Sigmoid colon (tissue), 7 donors: ENCODE measurements around the gene GFM1. TPM values are rescaled to one million over a fixed set of nuclear protein-coding genes. Genes with fewer than 3 reads are reported as not detected.
A peak's percentile ranks its signal among the peaks of the same experiment; 100 is the strongest.

Experiments used
- DNase-seq: peaks from one replicate; pipeline ENCODE4 v3.0.0-alpha.2; 2019
- H3K27ac ChIP-seq, 4 donors: fragments of 200-600 bp; sonication (generic); one replicate each; pipeline ENCODE4 v1.5.1; 2016 to 2019; ENCODE audit warnings: mild to moderate bottlenecking in 1 of 4
- H3K27me3 ChIP-seq, 3 donors: fragments of 200-600 bp; sonication (generic); one replicate each; pipeline ENCODE4 v1.5.1; 2019; ENCODE audit warnings: mild to moderate bottlenecking in 1 of 3
- H3K36me3 ChIP-seq, 4 donors: fragments of 200-600 bp; sonication (generic); one replicate each; pipeline ENCODE4 v1.5.1; 2016 to 2019
- H3K4me1 ChIP-seq, 4 donors: fragments of 200-600 bp; sonication (generic); one replicate each; pipeline ENCODE4 v1.5.1; 2017 to 2019
- H3K4me3 ChIP-seq, 4 donors: fragments of 200-600 bp; sonication (generic); one replicate each; pipeline ENCODE4 v1.5.1; 2017 to 2019; ENCODE audit warnings: mild to moderate bottlenecking in 2 of 4, moderate library complexity in 1 of 4
- H3K9me3 ChIP-seq, 4 donors: fragments of 200-600 bp in 3 of 4; sonication (generic) in 3 of 4; one replicate each; pipeline versions ENCODE4 v1.5.1 to v1.6.1; 2013 to 2019
- EP300 ChIP-seq, 4 donors: sonication (generic); formaldehyde crosslinking; IDR thresholded peaks; one replicate each; pipeline ENCODE4 v1.6.1; 2017; ENCODE audit warnings: antibody characterized with exemption in 4 of 4
- POLR2A ChIP-seq, 2 donors: fragments of 450-650 bp; IDR thresholded peaks; one replicate each; pipeline ENCODE4 v1.6.1; 2016; ENCODE audit warnings: antibody characterized with exemption in 2 of 2, mild to moderate bottlenecking in 2 of 2, moderate library complexity in 2 of 2
- POLR2AphosphoS5 ChIP-seq, 4 donors: sonication (generic); formaldehyde crosslinking; IDR thresholded peaks; one replicate each; pipeline ENCODE4 v1.6.1; 2017; ENCODE audit warnings: antibody characterized with exemption in 4 of 4
- WGBS, 2 donors: extraction: QIAGEN DNeasy Blood & Tissue Kit; methylation state at CpG; one replicate each; pipeline ENCODE4 v1.1.7; 2013; 5-methylcytosine and 5-hydroxymethylcytosine counted together
- intact Hi-C: fragments of 100-400 bp; cut with DNase I; formaldehyde crosslinking; loops from one replicate; pipeline ENCODE4 v1.15.1; 2023
- polyA plus RNA-seq, 3 donors: library from polyadenylated mRNA; stranded (reverse); fragments of 200-250 nt; gene quantifications; one replicate each; pipeline ENCODE4 v1.2.3, GENCODE V29; 2013
- total RNA-seq, 4 donors: library from RNA; depleted of rRNA; stranded (reverse); fragments of >200 nt; gene quantifications; one replicate each; pipeline ENCODE4 v1.1.0, GENCODE V29; 2016
- TF ChIP-seq, protein P1 (sequence below), 4 experiments: fragments of 450-650 bp in 3 of 4; fragments of 200-600 bp in 1 of 4; IDR thresholded peaks; one replicate each; pipeline ENCODE4 v1.5.1; 2016 to 2019; ENCODE audit warnings: antibody characterized with exemption in 4 of 4, mild to moderate bottlenecking in 3 of 4, moderate library complexity in 2 of 4
- donor health status: healthy with polysubstance abuse.
- donor health status: Bipolar disorder and iron deficiency.
- donor health status: healthy.

Gene GFM1
- total and polyA plus RNA-seq, 7 donors, result 10.2 to 56.2 (median 32.7) TPM

DNA sequence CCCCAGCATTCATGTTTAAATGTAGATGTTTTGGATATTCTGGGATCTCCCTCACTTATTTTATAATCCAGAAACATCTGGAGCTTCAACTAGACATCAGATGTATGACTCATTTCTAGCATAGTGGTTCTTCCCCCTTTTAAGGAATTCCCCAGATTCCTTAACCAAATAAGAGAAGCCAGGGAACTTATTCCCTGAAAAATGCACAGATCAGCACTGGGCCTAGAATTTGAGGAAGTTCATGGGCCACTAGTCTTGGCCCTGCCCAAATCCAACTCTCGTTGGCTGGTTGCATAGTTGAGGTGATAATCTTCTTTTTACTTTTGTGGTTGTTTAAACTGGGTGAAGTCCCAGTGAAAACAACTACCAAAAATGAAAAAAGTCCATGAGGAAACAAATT, 67.6 kb downstream of the GFM1 start:
- intact Hi-C loops, result no loop called here
- 54 to 56% methylated on average over 1 of the region's 1 CpG for WGBS, 2 donors
- DNase-seq, result no peak
- TF ChIP-seq POLR2AphosphoS5 (IDR thresholded peaks at IDR 0.05), result peak in 1 of 4 donors; percentile 33
- TF ChIP-seq, protein P1, sequence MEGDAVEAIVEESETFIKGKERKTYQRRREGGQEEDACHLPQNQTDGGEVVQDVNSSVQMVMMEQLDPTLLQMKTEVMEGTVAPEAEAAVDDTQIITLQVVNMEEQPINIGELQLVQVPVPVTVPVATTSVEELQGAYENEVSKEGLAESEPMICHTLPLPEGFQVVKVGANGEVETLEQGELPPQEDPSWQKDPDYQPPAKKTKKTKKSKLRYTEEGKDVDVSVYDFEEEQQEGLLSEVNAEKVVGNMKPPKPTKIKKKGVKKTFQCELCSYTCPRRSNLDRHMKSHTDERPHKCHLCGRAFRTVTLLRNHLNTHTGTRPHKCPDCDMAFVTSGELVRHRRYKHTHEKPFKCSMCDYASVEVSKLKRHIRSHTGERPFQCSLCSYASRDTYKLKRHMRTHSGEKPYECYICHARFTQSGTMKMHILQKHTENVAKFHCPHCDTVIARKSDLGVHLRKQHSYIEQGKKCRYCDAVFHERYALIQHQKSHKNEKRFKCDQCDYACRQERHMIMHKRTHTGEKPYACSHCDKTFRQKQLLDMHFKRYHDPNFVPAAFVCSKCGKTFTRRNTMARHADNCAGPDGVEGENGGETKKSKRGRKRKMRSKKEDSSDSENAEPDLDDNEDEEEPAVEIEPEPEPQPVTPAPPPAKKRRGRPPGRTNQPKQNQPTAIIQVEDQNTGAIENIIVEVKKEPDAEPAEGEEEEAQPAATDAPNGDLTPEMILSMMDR (IDR thresholded peaks at IDR 0.05), result no peak
- peaks cover 0 to 26% (median 21%) of the 10 kb centered on the region in 4 donors for H3K4me1 ChIP-seq
- no peaks in the 10 kb centered on the region for H3K27me3 ChIP-seq
- H3K9me3 ChIP-seq, result no peaks in the 10 kb centered on the region
- H3K27ac ChIP-seq, result peak overlapping the region in 3 of 4 donors; percentile 11 to 58 (median 39)
- no peak overlapping the region for H3K4me3 ChIP-seq
- peaks cover 0 to 35% (median 7%) of the 10 kb centered on the region in 4 donors for H3K36me3 ChIP-seq

DNA sequence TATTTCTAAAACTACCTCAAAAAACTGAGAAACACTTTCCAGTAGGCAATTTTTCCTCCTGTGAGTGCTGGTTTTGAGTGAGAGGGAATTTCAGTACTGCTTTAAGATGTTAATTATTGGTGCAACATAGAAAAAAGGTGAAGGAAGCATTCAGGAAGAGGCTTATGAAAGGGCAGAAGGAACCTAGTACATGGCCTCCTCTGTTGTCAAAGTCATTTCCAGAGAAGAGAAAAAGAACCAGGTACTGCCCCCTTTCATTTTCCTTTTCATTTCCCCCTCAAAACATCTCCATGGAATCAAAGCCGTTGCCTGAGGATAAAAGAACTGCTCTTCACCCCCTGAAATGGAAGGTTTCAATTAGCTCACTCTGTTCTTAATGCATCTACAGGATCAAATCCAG, 68.1 kb downstream of the GFM1 start:
- intact Hi-C loops, result no loop called here
- WGBS, 2 donors, result 81 to 84% methylated on average over 1 of the region's 1 CpG
- Histone ChIP-seq H3K4me3 (no peak overlapping the region), H3K4me1 (peaks cover 0 to 31% (median 24%) of the 10 kb centered on the region in 4 donors), H3K27ac (peak overlapping the region; percentile 11 to 58 (median 26)), H3K36me3 (peaks cover 0 to 32% (median 4%) of the 10 kb centered on the region in 4 donors), H3K9me3 (no peaks in the 10 kb centered on the region), H3K27me3 (no peaks in the 10 kb centered on the region)
- TF ChIP-seq EP300 (IDR thresholded peaks at IDR 0.05), result no peak
- no peak for TF ChIP-seq POLR2A (IDR thresholded peaks at IDR 0.05)
- no peak for TF ChIP-seq POLR2AphosphoS5 (IDR thresholded peaks at IDR 0.05)
- TF ChIP-seq, protein P1 (IDR thresholded peaks at IDR 0.05), result no peak
- no peak for DNase-seq

DNA sequence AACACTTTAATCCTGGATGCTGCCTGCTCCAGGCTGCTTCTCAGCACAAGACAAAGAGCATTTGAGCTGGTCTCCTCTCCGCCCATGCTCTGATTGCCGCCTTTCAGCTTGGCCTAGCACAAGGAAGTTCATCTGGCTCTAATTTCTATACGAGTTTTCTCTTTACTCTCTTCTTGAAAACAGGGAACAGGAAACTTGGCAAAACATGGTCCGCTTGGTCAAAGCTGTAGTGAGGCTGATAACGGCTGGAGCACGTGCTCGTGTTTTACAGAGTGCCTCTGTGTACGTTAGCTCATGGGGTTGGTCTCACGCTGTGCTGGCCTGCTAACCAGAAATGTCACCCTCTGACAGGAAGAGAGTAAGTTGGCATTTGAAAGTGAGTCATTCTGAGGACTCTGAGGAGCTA, 68.8 kb downstream of the GFM1 start:
- peaks cover 0 to 31% (median 26%) of the 10 kb centered on the region in 4 donors for H3K4me1 ChIP-seq
- H3K9me3 ChIP-seq, result no peaks in the 10 kb centered on the region
- WGBS, 2 donors, result 15 to 53% methylated on average over 9 of the region's 9 CpGs
- no peak for DNase-seq
- H3K4me3 ChIP-seq, result no peak overlapping the region
- H3K27ac ChIP-seq, result peak overlapping the region; percentile 11 to 58 (median 26)
- no peaks in the 10 kb centered on the region for H3K27me3 ChIP-seq
- peaks cover 0 to 25% (median 2%) of the 10 kb centered on the region in 4 donors for H3K36me3 ChIP-seq
- no peak for TF ChIP-seq POLR2A (IDR thresholded peaks at IDR 0.05)
- TF ChIP-seq, protein P1 (IDR thresholded peaks at IDR 0.05), result no peak
- no peak for TF ChIP-seq EP300 (IDR thresholded peaks at IDR 0.05)
- peak in 2 of 4 donors; percentile 12 to 33 for TF ChIP-seq POLR2AphosphoS5 (IDR thresholded peaks at IDR 0.05)
- intact Hi-C loops, result no loop called here

DNA sequence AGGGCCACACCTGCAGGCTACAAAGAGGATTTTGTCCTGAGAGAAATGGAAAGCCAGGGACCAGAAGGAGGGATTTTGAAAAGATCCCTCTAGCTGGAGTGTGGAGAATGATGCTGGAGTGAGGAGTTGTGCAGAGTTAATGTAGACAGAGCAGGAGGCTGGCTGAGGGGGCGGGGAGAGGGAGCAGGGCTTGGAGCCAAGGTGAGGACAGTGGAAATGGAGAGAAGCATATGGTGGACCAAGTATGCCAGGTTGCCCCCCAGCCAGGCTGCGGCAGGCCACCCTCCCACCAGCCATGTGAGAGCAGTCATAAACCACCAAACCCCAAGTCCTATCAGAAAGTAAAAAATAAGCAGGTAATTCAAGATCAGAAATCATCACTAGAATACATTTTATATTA, 73.2 kb downstream of the GFM1 start:
- Histone ChIP-seq H3K4me3 (no peak overlapping the region), H3K4me1 (peaks cover 0 to 27% (median 14%) of the 10 kb centered on the region in 4 donors), H3K27ac (peak overlapping the region in 3 of 4 donors; percentile 50 to 66 (median 61)), H3K9me3 (no peaks in the 10 kb centered on the region), H3K36me3 (peaks cover 0 to 9% (median 0%) of the 10 kb centered on the region in 4 donors), H3K27me3 (no peaks in the 10 kb centered on the region)
- DNase-seq, result no peak
- 94 to 95% methylated on average over 2 of the region's 2 CpGs for WGBS, 2 donors
- intact Hi-C loops, result no loop called here
- no peak for TF ChIP-seq POLR2A (IDR thresholded peaks at IDR 0.05)
- TF ChIP-seq EP300 (IDR thresholded peaks at IDR 0.05), result no peak
- TF ChIP-seq POLR2AphosphoS5 (IDR thresholded peaks at IDR 0.05), result no peak
- TF ChIP-seq, protein P1 (IDR thresholded peaks at IDR 0.05), result no peak
